Adrenal gland (tissue), 12 donors: ENCODE results near the gene GPR75. TPM values are rescaled to one million over a fixed set of nuclear protein-coding genes. Genes with fewer than 3 reads are reported as not detected.

Source experiments
- DNase-seq, 7 donors: peaks; one replicate each; pipeline ENCODE4 v3.0.0-alpha.2; 2019 to 2020
- H3K27ac ChIP-seq, 5 donors: fragments of 200-600 bp; sonication (generic) in 4 of 5; 1 replicate in 3 of 5; 2 replicates in 2 of 5; pipeline versions ENCODE4 v1.5.1 to v1.8.0; 2016 to 2020; ENCODE audit warnings: mild to moderate bottlenecking in 1 of 5
- H3K27me3 ChIP-seq: fragments of 200-600 bp; 2 replicates; pipeline ENCODE4 v1.8.0; 2021
- H3K36me3 ChIP-seq, 2 donors: fragments of 200-600 bp; replicated peaks in 1 of 2; 1 replicate in 1 of 2; 2 replicates in 1 of 2; pipeline versions ENCODE4 v1.5.1 to v1.8.0; 2018 to 2022
- H3K4me1 ChIP-seq, 2 donors: fragments of 200-600 bp; replicated peaks in 1 of 2; 1 replicate in 1 of 2; 2 replicates in 1 of 2; pipeline versions ENCODE4 v1.5.1 to v1.8.0; 2018 to 2021
- H3K4me3 ChIP-seq, 4 donors: fragments of 200-600 bp; sonication (generic) in 3 of 4; one replicate each; pipeline ENCODE4 v1.5.1; 2016 to 2018
- H3K9me3 ChIP-seq, 3 donors: fragments of 200-600 bp; sonication (generic) in 1 of 3; replicated peaks in 1 of 3; 1 replicate in 2 of 3; 2 replicates in 1 of 3; pipeline versions ENCODE4 v1.5.1 to v1.8.0; 2016 to 2021
- CTCF ChIP-seq, 6 experiments: fragments of 450-650 bp in 4 of 6; fragments of 200-600 bp in 2 of 6; sonication (generic) in 1 of 6; IDR thresholded peaks; 1 replicate in 5 of 6; 2 replicates in 1 of 6; pipeline versions ENCODE4 v1.5.1 to v1.8.0; 2016 to 2021; ENCODE audit warnings: antibody characterized with exemption in 6 of 6, mild to moderate bottlenecking in 2 of 6, moderate library complexity in 1 of 6
- POLR2A ChIP-seq, 2 donors: fragments of 450-650 bp; IDR thresholded peaks; one replicate each; pipeline ENCODE4 v1.6.1; 2017; ENCODE audit warnings: antibody characterized with exemption in 2 of 2, mild to moderate bottlenecking in 2 of 2, moderate library complexity in 1 of 2
- WGBS, 4 donors: extraction: QIAGEN DNeasy Blood & Tissue Kit in 2 of 4; methylation state at CpG; one replicate each; pipeline versions ENCODE4 v1.1.5 to v1.1.7; 2013 to 2017; 5-methylcytosine and 5-hydroxymethylcytosine counted together
- intact Hi-C, 2 donors: fragments of 100-400 bp; cut with DNase I; formaldehyde crosslinking; loops; one replicate each; pipeline versions ENCODE4 v1.14.1 to v1.15.0; 2022 to 2023
- polyA plus RNA-seq, 3 donors: library from polyadenylated mRNA; stranded (reverse); fragments of 200-250 nt in 2 of 3; fragments of 350-450 nt in 1 of 3; fragmentation: Illumina TruSeq in 1 of 3; extraction: RNeasy Lipid Tissue Mini Kit (QIAGEN cat#74804) in 1 of 3; gene quantifications; one replicate each; pipeline ENCODE4 v1.2.3, GENCODE V29; 2013 to 2014
- total RNA-seq, 9 donors: library from RNA; depleted of rRNA in 4 of 9; stranded (reverse); fragments of >200 nt in 4 of 9; fragments of 120-200 nt in 1 of 9; fragmentation: NEBNext Ultra II Directional in 1 of 9; extraction: Animal tissue kit (Norgen Biotek cat#: 25700) in 1 of 9; gene quantifications; one replicate each; pipeline versions ENCODE4 v1.1.0 to v1.2.4, GENCODE V29; 2013 to 2023
- donor health status: healthy with polysubstance abuse.
- donor health status: Bipolar disorder and iron deficiency.
- donor health status: DM: yes; HTN: yes; CAD: no.
- donor health status: DM: no; HTN: no; CAD: no.
- donor health status: DM: no; HTN: no; CAD: no.
- donor health status: DM: yes; HTN: yes; CAD: no.

Gene GPR75
- total and polyA plus RNA-seq, 12 donors = 0.47 to 9.0 (median 4.0) TPM

GRCh38 chr2:53820048-53820447 lies 39.7 kb downstream of the GPR75 start:
- Histone ChIP-seq H3K27ac (no peak overlapping the region), H3K4me3 (no peak overlapping the region), H3K27me3 (no peaks in the 10 kb centered on the region), H3K4me1 (no peaks in the 10 kb centered on the region), H3K36me3 (peaks cover 0 to 33% of the 10 kb centered on the region in 2 donors), H3K9me3 (no peaks in the 10 kb centered on the region)
- intact Hi-C loops = no loop called here
- WGBS, 4 donors = 89 to 95% (median 92%) methylated on average over 9 of the region's 9 CpGs
- no peak for DNase-seq
- TF ChIP-seq POLR2A (IDR thresholded peaks at IDR 0.05) (no peak), CTCF (IDR thresholded peaks at IDR 0.05) (no peak)

- no peak for TF ChIP-seq POLR2A (IDR thresholded peaks at IDR 0.05)
- TF ChIP-seq CTCF (IDR thresholded peaks at IDR 0.05) = no peak
- H3K27ac ChIP-seq = no peak overlapping the region
- no peak for DNase-seq
- no peaks in the 10 kb centered on the region for H3K27me3 ChIP-seq
- H3K36me3 ChIP-seq = peaks cover 0 to 35% of the 10 kb centered on the region in 2 donors
- 71 to 92% (median 81%) methylated on average over 4 of the region's 4 CpGs for WGBS, 4 donors
- H3K4me3 ChIP-seq = no peak overlapping the region
- no peaks in the 10 kb centered on the region for H3K4me1 ChIP-seq
- intact Hi-C loops = no loop called here
- H3K9me3 ChIP-seq = no peaks in the 10 kb centered on the region
Measured at GRCh38 chr2:53819634-53820033, 40.1 kb downstream of the GPR75 start.

GRCh38 chr2:53818854-53819435 lies 40.8 kb downstream of the GPR75 start:
- 86 to 94% (median 88%) methylated on average over 3 of the region's 3 CpGs for WGBS, 4 donors
- intact Hi-C loops = no loop called here
- Histone ChIP-seq H3K4me1 (no peaks in the 10 kb centered on the region), H3K4me3 (no peak overlapping the region), H3K9me3 (no peaks in the 10 kb centered on the region), H3K27me3 (no peaks in the 10 kb centered on the region), H3K27ac (no peak overlapping the region), H3K36me3 (peaks cover 0 to 41% of the 10 kb centered on the region in 2 donors)
- DNase-seq = no peak
- no peak for TF ChIP-seq POLR2A (IDR thresholded peaks at IDR 0.05)

- no peaks in the 10 kb centered on the region for H3K4me1 ChIP-seq
- H3K27ac ChIP-seq = no peak overlapping the region
- H3K9me3 ChIP-seq = no peaks in the 10 kb centered on the region
- peaks cover 0 to 73% of the 10 kb centered on the region in 2 donors for H3K36me3 ChIP-seq
- no peak for DNase-seq
- intact Hi-C loops = no loop called here
- TF ChIP-seq CTCF (IDR thresholded peaks at IDR 0.05) (no peak), POLR2A (IDR thresholded peaks at IDR 0.05) (no peak)
- no peak overlapping the region for H3K4me3 ChIP-seq
- no peaks in the 10 kb centered on the region for H3K27me3 ChIP-seq
Measured at GRCh38 chr2:53813151-53813550, 46.6 kb downstream of the GPR75 start.

GRCh38 chr2:53811601-53812000 lies 48.2 kb downstream of the GPR75 start:
- no peak for DNase-seq
- Histone ChIP-seq H3K27me3 (no peaks in the 10 kb centered on the region), H3K9me3 (no peaks in the 10 kb centered on the region), H3K27ac (no peak overlapping the region), H3K4me1 (no peaks in the 10 kb centered on the region), H3K4me3 (no peak overlapping the region), H3K36me3 (peaks cover 0 to 78% of the 10 kb centered on the region in 2 donors)
- TF ChIP-seq POLR2A (IDR thresholded peaks at IDR 0.05) (no peak), CTCF (IDR thresholded peaks at IDR 0.05) (no peak)
- WGBS, 4 donors = 95 to 99% (median 96%) methylated on average over 3 of the region's 3 CpGs
- intact Hi-C loops = no loop called here
